SH-SY5Y (cell line): ENCODE results near the gene KANSL1.

Experiments used
- GATA2 ChIP-seq: IDR thresholded peaks from 2 replicates; pipeline ENCODE4 v1.6.1; 2011; ENCODE audit warnings: mild to moderate bottlenecking, low read depth, low read length
- GATA3 ChIP-seq: IDR thresholded peaks from 2 replicates; pipeline ENCODE4 v1.6.1; 2011; ENCODE audit warnings: low read depth, mild to moderate bottlenecking, low read length, moderate library complexity

GRCh38 chr17:46151762-46152161, 41.5 kb downstream of the KANSL1 start:
- TF ChIP-seq GATA3 (no peak), GATA2 (no peak)
